K562 (cell line): Measurements from ENCODE around the gene RTP5. TPM values are rescaled to one million over a fixed set of nuclear protein-coding genes. Genes with fewer than 3 reads are reported as not detected.

Experiments used
- CCNT2 ChIP-seq: IDR thresholded peaks from 2 replicates; pipeline ENCODE4 v1.6.1; 2011; ENCODE audit warnings: borderline replicate concordance, low read depth, mild to moderate bottlenecking, moderate library complexity, mixed read lengths, low read length; ENCODE audit not compliant: insufficient read length; ENCODE audit errors: extremely low read depth
- SMARCA5 ChIP-seq: fragments of 450-650 bp; IDR thresholded peaks from 2 replicates; pipeline ENCODE4 v1.6.1; 2016
- ZBTB40 ChIP-seq, 2 experiments: fragments of 450-650 bp in 1 of 2; sonication (generic) in 1 of 2; formaldehyde crosslinking in 1 of 2; IDR thresholded peaks; 2 replicates each; pipeline versions ENCODE4 v1.7.1 to v1.9.0; 2016 to 2022; ENCODE audit warnings: inconsistent platforms in 1 of 2, mild to moderate bottlenecking in 1 of 2, missing genetic modification reagents in 1 of 2
- polyA plus RNA-seq, 8 experiments: library from polyadenylated mRNA; depleted of rRNA in 4 of 8; stranded (reverse) in 5 of 8; unstranded in 3 of 8; fragments of >200 nt; fragmentation: Nextera tagmentation in 2 of 8; fragmentation: Illumina TruSeq in 1 of 8; extraction: Ambion mirVana in 2 of 8; extraction: Trizol in 1 of 8; gene quantifications; 2 replicates each; pipeline versions ENCODE4 v1.2.1 to v1.2.3, GENCODE V29; 2011 to 2014; ENCODE audit warnings: inconsistent platforms in 1 of 8, missing spikeins in 1 of 8
- total RNA-seq, 7 experiments: library from RNA; depleted of rRNA in 6 of 7; stranded (reverse); fragments of >200 nt in 6 of 7; fragmentation: Illumina TruSeq in 2 of 7; extraction: Trizol in 2 of 7; gene quantifications; 2 replicates each; pipeline versions ENCODE4 v1.2.1 to v1.2.3, GENCODE V29; 2011 to 2021; ENCODE audit warnings: low replicate concordance in 1 of 7
- TF ChIP-seq, protein P1 (sequence below): fragments of 450-650 bp; formaldehyde crosslinking; IDR thresholded peaks from 2 replicates; pipeline ENCODE4 v1.4.0; 2022; ENCODE audit warnings: missing genetic modification characterization
- TF ChIP-seq, protein P2 (sequence below): fragments of 250-450 bp; sonication (Bioruptor Pico); IDR thresholded peaks from 2 replicates; pipeline ENCODE4 v1.4.0; 2020; ENCODE audit warnings: mild to moderate bottlenecking, moderate library complexity

RTP5 gene
- total and polyA plus RNA-seq, 9 of the 15 experiments (the other 6 are each of a cell fraction or from before 2014, with no cell fraction given): not detected

DNA sequence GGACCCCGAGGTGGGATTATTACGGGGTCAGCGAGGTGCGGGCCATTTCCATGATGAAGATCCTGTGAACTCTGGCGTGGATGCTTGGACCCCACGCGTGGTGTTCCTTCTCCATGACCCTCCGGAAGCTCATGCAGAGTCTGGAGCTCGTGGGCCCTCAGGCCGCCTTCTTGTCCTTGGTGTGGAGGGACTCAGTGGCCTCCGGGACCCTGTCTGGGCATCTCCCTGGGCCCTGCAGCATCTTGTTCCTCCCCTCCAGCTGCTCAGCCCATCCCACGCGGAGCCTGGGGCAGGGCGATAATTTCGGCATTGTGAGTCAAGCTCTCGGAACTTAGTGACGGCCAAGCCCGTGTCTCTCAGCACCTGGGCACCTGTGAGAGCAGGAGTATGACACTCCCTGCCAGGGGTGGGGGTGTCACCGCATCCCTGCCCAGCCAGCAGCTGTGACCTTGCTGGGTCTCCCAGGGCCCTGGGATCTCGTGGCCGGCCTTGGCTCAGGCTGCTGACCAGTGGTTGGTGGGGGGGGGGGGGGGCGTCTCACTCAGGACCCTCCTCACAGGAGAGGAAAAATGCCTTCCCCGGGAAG, 24.6 kb downstream of the RTP5 start (continued):
- TF ChIP-seq, protein P1, sequence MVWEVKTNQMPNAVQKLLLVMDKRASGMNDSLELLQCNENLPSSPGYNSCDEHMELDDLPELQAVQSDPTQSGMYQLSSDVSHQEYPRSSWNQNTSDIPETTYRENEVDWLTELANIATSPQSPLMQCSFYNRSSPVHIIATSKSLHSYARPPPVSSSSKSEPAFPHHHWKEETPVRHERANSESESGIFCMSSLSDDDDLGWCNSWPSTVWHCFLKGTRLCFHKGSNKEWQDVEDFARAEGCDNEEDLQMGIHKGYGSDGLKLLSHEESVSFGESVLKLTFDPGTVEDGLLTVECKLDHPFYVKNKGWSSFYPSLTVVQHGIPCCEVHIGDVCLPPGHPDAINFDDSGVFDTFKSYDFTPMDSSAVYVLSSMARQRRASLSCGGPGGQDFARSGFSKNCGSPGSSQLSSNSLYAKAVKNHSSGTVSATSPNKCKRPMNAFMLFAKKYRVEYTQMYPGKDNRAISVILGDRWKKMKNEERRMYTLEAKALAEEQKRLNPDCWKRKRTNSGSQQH (CRISPR knock-in tag): no peak
- TF ChIP-seq, protein P2, sequence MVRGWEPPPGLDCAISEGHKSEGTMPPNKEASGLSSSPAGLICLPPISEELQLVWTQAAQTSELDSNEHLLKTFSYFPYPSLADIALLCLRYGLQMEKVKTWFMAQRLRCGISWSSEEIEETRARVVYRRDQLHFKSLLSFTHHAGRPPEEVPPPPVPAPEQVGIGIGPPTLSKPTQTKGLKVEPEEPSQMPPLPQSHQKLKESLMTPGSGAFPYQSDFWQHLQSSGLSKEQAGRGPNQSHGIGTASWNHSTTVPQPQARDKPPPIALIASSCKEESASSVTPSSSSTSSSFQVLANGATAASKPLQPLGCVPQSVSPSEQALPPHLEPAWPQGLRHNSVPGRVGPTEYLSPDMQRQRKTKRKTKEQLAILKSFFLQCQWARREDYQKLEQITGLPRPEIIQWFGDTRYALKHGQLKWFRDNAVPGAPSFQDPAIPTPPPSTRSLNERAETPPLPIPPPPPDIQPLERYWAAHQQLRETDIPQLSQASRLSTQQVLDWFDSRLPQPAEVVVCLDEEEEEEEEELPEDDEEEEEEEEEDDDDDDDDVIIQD (CRISPR knock-in tag): no peak
- TF ChIP-seq CCNT2: no peak
- TF ChIP-seq SMARCA5: no peak
- TF ChIP-seq ZBTB40 (IDR thresholded peaks at IDR 0.05): no peak
- TF ChIP-seq ZBTB40 (CRISPR knock-in tag; IDR thresholded peaks at IDR 0.05): no peak
- TF ChIP-seq, all 486 proteins: peak for 0
